Stimulated activated CD4-positive, alpha-beta T cell treated with anti-CD3 and anti-CD28 coated beads, Interleukin-2, amount 100 ng/mL, for 4 hours (primary cell): ENCODE measurements around the gene CYP4F11.
"Not testable (repeated sequence)": the region's sequence is repeated elsewhere in the genome, so short reads cannot be mapped to it uniquely, and the experiment has no call there.

Experiments
- DNase-seq: peaks from one replicate; pipeline ENCODE4 v3.0.0-alpha.2; 2020; ENCODE audit warnings: low read depth

CYP4F11 gene

DNA sequence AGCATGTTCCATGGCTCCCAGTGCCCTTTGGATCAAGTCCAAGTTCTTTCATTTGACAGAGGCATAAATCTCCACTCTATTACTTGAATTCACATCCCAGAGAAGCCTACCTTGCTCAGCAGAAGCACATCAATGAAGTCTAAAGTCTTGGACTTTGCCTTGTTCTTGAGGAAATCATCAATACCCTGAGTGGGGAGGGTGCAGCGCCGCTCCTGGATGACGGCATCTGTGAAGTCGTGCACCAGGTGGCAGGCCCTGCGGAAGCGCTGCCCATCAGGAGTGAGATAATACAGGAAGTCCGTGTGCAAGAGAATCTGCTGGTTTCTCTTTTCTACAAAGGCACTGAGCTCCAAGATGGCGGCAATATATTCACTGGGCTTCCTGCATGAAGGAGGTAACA lies 10.6 kb downstream of the CYP4F11 start:
- no peak for DNase-seq

- no peak for DNase-seq
These were observed 12.3 kb downstream of the CYP4F11 start for GRCh38 chr19:15922021-15922420.

GRCh38 chr19:15919243-15919642 lies 15.1 kb downstream of the CYP4F11 start:
- no peak for DNase-seq

- no peak for DNase-seq
These were observed 19.2 kb downstream of the CYP4F11 start for GRCh38 chr19:15915109-15915508.

DNA sequence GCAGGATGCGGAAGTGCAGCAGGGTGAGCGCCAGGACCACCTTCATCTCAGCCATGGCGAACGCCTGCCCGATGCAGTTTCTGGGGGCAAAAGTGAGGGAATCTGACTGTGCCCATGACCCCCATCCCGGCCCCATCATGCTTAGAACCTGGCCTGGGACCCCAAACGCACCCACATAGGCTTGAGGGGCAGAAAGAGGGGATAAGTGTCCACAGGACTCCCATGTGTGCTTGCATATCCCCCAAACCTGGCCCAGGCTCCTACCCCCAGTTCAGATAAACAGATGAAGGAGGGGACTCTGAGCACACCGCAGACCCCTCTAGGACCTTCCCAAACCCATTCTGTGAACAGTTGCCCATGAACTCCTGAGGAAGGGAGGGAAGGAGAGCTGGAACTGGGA lies 20.5 kb downstream of the CYP4F11 start:
- no peak for DNase-seq

- DNase-seq, result no peak
These were observed 20.9 kb downstream of the CYP4F11 start for GRCh38 chr19:15913384-15913783.

GRCh38 chr19:15911599-15912235 lies 22.6 kb downstream of the CYP4F11 start:
- DNase-seq, result no peak

GRCh38 chr19:15905026-15905425 lies 29.3 kb downstream of the CYP4F11 start:
- DNase-seq, result no peak

DNA sequence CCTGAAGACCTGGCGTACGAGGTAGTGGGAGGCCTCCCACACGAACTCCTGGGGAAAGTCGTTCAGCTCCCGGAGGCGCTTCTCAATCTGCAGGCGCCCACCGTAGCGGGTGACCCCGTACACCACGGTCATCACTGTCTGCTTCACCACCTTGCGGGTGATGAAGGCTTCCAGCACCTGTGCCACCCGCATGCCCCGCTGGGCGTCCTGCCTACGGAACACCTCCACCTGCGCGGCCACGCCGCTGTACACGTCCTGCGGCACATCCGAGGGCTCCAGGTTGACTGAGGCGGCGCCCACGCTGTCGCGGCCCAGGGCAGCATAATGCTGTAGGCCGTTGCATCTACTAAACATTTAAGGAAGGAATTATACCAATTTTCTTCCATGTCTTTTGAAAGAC lies 31.4 kb downstream of the CYP4F11 start:
- not testable (repeated sequence) for DNase-seq

DNA sequence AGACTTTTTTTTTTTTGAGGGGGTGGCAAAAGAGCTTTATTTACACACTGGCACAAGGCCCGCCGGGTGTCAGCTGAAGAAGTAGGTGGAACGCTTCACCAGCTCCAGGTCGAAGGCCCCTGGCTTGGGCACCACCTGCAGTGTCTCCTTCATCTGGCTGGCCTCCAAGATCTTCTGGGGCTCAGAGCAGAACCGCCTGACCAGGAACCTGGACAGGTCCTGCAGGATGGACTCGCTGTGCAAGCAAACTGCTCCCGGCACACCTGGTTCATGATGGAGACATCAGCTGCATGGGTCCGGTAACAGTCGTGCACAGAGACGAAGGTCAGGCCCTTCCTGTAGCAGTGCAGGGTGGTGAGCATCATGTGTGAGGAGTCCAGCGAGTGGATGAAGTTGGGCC lies 32.1 kb downstream of the CYP4F11 start:
- DNase-seq, result no peak

DNA sequence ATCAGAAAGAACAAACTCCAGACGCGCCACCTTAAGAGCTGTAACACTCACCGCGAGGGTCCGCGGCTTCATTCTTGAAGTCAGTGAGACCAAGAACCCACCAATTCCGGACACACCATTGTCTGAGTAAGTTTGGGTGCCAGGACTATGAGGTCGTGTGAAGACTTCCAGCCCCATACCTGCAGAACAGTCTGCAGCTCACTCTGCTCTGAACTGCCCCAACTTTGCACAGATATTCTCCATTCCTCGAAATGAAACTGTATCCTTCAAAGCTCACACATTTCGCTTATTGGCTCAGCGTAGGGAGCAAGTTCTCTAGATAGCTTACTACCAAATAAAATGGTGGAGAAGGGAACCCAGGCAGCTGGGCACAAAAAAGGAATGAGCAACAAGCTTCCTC lies 33.8 kb downstream of the CYP4F11 start:
- DNase-seq, result no peak

DNA sequence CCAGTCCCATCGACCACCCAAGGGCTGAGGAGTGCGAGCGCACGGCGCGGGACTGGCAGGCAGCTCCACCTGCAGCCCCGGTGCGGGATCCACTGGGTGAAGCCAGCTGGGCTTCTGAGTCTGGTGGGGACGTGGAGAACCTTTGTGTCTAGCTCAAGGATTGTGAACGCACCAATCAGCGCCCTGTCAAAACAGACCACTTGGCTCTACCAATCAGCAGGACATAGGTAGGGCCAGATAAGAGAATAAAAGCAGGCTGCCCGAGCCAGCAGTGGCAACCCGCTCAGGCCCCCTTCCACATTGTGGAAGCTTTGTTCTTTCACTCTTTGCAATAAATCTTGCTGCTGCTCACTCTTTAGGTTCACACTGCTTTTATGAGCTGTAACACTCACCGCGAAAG lies 34.3 kb downstream of the CYP4F11 start:
- not testable (repeated sequence) for DNase-seq

- not testable (repeated sequence) for DNase-seq
These were observed 34.8 kb downstream of the CYP4F11 start for GRCh38 chr19:15899561-15899960.

- no peak for DNase-seq
These were observed 36.5 kb downstream of the CYP4F11 start, which contains the start of gene CYP4F2 for GRCh38 chr19:15897738-15898276. Gene CYP4F2, minus strand, starts transcription at chr19:15898074. Its CDS starts 463 bp downstream, at chr19:15897611.

GRCh38 chr19:15897026-15897737 lies 37.1 kb downstream of the CYP4F11 start:
- DNase-seq, result no peak

- DNase-seq, result no peak
These were observed 38.4 kb downstream of the CYP4F11 start for GRCh38 chr19:15895876-15896430.

GRCh38 chr19:15894359-15894758 lies 40.0 kb downstream of the CYP4F11 start:
- no peak for DNase-seq

DNA sequence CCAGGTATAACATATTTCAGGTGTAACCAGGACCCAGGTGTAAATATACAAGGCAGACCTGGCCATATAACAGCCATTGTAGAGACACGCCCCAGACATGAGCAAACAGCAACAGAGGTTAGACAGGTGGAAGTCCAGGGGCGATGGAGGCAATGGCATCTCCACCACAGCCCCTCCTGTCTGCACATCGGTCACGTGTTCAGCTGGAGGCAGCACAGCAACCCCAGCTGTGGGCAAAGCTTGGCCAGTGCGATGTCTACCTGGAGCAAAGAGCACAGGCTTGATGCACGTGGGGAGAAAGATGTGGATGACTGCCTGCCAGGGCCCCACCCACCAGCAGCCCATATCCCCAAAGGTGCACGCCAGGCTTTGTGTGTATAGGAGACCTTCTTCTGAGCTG lies 40.9 kb downstream of the CYP4F11 start:
- no peak for DNase-seq

GRCh38 chr19:15892012-15892411 lies 42.3 kb downstream of the CYP4F11 start:
- DNase-seq, result no peak

DNA sequence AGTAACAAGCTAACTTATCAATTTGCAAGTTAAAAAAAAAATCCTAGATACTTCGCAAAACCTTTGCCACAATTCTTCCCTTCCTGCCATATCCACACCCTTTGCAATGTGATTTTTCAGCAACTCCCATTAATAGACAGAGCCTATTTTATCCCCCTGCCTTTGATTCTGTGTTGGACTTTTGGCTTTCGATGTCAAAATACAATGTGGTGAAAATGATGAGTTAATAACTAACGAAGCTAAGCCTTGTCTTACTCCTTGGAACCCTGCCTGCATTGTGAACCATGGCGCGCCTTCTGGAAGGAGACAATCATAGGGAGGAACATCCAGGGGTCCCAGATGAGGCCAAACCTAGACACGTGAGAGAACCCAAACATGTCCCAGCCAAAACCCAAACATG lies 42.9 kb downstream of the CYP4F11 start:
- DNase-seq, result no peak

- not testable (repeated sequence) for DNase-seq
These were observed 45.0 kb downstream of the CYP4F11 start for GRCh38 chr19:15889339-15889738.

DNA sequence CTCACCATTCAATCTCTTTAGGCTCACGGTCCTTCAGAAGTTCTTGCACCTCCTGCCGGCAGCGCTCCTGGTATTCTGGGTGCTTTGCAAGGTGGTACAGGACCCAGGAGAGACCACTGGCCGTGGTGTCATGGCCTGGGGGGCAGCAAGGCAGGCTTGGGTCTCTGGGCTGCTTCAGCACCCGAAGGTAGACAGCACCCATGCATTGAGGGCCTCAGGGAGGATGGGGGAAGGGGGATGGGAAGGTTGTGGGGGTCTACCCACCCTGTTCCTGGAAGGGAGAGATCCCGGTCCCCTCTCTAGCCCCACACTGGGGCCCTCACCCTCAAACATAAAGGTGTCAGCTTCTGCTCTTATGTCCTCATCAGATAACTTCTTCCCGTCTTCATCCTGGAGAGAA lies 48.4 kb downstream of the CYP4F11 start:
- DNase-seq, result no peak

- no peak for DNase-seq
These were observed 49.2 kb downstream of the CYP4F11 start for GRCh38 chr19:15885167-15885566.
